Fibroblast of skin of right biceps (primary cell): ENCODE results near the gene SSTR5.

Experiments
- DNase-seq: peaks from one replicate; pipeline ENCODE4 v3.0.0-alpha.2; 2013

Gene SSTR5

DNA sequence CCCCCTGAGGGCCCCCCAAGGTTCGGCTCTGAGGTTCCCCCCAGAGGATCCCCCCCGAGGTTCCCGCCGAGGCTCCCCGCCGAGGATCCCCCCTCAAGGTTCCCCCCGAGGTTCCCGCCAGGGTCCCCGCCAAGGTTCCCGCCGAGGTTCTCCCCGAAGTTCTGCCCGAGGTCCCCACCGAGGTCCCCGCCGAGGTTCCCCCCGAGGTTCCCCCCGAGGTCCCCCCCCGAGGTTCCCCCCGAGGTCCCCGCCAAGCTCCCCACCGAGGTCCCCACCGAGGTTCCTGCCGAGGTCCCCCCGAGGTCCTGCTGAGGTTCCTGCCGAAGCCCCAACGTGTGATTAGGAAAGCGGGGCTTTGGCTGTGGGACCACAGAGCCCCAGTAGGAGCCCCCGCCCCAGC, 32.2 kb upstream of the SSTR5 start:
- DNase-seq = no peak

- no peak for DNase-seq
Observed at GRCh38 chr16:1042049-1042744, 30.4 kb upstream of the SSTR5 start.

DNA sequence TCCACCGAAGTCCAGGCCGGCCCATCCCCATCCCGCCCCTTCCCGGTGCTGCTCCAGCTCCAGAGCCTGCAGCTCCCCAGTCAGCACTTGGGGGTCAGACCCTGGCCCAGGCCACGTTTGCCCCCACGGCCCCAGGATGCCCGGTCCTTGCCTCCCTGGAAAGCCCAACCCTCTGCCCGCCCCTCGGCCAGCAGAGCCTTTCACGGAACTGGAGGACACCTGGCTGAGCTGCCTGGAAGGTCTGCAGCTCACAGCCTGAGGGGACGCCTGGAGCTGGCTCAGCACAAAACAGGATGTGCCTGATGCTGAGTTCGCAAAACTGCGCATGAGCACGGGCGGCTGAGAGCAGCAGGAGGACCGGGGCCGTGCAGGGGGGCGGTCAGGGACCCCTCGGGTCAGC, 29.7 kb upstream of the SSTR5 start:
- no peak for DNase-seq

GRCh38 chr16:1043881-1044451, 28.6 kb upstream of the SSTR5 start:
- DNase-seq = peak; percentile 5

- no peak for DNase-seq
Observed at GRCh38 chr16:1044460-1045309, 27.9 kb upstream of the SSTR5 start.

DNA sequence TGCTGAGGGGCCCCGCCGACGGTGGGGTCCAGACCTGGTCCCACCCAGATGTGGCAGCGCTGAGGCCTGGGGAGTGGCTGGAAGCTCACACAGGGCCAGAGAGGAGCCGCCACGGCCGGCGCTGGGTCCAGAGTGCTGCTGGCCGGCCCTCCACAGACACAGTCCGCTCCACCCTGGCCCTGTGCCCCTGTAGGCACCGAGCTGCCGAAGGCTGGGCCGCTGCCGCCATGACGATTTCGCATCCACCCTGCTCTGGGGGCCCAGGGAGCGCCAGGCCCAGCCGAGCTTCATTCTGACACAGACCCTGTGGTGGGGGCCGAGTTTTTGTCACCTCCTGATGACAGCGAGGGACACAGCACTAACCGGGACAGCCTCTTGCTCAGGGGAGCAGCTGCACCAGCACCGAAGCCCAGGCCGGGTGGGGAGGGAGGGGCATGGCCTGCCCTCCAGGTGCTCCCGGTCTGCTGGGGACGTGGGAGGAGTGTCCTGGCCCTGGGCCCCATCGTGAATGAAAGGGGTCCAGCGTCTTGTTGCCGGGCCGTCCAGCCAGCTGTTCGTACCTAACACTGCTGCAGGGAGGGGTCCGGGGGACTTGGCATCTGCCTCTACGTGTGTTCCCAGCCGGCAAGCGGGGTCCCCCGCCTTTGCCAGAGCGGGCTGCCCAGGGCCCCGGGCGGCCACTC, 27.1 kb upstream of the SSTR5 start:
- no peak for DNase-seq

DNA sequence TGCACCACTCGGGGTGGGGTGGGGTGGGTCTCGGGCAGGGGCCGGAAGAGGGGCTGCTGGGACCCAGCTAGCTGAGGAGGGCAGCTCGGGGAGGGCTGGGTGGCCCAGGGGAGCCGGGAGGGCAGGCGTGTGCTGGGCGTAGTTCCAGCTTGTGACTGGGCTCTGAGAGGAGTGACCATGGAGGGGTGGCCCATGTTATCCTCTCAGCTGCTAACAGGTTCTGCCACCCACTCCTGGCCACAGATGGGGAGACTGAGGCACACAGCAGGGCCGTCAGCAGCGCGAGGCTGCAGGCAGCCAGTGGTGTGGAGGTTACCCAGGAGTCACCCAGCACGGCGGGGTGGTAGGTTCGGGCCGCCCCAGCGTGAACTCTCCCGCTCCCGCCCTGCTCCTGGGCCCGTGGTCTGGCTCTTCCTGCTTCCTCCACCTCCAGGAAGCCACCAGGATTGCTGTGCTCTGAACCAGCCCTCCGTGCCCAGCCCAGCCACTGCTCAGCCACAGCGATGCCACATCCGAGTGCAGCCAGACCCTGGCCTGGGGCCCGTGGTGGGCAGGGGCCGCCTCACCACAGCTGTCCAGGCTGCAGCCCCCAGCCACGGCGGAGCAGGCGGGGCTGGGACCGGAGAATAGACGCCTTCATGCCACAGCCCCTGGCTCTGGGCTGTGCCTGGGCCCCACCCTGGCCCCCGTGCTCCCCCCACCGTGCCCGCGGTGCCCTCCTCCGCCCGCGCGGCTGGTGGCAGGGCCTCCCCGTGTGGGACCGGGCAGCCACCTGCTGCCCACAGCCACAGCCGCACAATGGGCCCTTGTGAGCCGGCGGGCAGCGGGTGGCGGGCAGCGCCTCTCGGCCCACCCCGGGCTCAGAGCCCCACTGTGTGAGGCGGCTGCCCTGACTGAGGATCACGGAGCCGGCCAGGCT, 26.3 kb upstream of the SSTR5 start:
- no peak for DNase-seq

DNA sequence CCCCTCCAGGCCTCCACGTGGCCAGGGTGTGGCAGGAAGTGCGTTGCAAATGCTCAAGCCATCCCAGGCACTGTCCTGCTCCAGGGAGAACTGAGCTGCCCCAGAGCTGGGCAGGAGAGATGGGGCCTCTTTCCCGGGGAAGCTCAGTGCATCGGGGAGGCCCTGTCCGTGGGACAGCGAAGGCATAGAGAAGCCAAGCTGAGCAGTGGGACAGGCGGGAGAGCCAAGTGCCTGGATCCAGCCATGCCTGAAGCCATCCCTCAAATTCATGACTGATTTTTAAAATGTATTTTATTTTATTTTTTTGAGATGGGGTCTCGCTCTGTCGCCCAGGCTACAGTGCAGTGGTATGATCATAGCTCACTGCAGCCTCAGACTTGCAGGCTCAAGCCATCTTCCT, 25.4 kb upstream of the SSTR5 start:
- no peak for DNase-seq

- no peak for DNase-seq
Observed at GRCh38 chr16:1047801-1048200, 24.7 kb upstream of the SSTR5 start.

GRCh38 chr16:1048442-1049112, 24.0 kb upstream of the SSTR5 start:
- DNase-seq = peak; percentile 33

DNA sequence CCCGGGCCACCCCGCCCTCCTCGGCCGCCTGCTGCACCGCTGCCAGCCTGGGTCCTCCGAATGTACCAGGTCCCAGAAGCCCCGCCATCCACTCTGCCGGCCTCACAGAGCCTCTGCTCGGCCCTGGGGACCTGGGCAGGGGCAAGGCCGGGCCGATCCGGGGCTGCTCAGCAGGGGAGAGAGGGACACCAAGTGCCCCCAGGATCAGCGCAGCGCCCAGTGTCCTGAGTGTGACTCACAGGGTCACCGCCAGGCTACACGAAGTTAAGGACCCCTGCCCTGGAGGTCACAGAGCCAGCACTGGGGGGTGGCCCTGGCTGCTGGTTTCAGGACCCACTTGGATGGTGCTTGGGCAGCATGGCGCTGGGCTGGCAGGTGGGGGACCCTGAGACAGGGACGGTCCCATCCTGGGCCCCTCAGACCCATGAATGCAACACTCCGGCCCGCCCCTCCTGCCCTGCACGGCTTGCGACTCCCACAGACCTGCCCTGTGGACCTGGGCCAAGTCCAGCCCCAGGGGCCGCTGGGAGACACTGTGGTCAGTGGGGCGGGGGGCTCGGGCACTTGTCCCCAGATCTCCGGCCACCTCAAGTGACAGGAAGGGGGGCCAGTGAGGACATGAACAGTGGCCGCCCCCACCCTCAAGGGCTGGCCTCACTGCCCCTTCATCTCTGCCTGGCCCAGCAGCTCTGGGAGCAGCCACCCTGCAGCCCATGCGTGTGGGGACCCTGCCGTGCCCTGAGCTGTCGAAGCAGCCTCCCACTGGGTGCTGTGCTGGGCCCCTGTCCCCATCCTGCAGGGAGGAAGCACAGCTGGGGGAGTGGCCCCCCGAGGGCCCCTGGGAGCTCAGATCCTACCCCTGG, 23.2 kb upstream of the SSTR5 start:
- DNase-seq = no peak

- no peak for DNase-seq
Observed at GRCh38 chr16:1049976-1050247, 22.6 kb upstream of the SSTR5 start.

DNA sequence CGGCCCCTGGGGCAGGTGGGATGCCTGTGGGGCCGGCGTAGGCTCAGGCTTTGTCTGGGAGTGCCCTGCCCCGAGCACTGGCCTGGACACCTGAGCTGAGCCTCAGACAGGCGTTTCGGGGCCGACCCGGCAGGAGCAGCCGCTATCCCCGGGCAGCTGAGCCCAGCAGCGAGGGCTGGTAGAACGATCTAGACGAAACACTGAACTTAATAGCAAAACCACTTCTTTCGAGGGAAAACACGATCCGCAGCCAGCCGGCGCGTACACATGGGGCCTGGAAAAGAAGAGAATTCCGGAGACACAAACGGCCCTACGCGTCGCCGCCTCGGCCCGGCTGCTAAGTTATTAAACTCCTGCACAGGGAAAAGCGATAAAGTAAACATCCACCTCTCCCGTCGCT, 22.0 kb upstream of the SSTR5 start:
- DNase-seq = no peak

DNA sequence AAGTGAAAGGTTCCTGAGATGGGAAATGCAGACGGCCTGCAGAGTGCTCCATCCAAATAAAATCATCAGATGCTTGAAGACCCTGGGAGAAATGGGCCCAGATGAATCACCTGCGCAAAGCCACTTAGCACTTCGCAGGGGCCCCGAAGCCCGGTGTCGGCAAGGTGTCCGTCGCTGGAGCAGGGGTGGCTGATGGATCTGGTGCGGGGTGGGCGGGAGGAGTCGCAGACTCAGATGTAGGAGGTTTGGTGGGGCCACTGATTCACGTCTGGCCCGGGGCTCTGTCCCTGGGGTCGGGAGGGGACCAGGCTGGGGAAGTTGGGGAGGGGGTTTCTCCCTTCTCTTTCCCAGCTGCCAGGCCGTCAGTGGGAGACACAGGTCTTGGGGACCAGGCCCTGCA, 21.6 kb upstream of the SSTR5 start:
- no peak for DNase-seq

DNA sequence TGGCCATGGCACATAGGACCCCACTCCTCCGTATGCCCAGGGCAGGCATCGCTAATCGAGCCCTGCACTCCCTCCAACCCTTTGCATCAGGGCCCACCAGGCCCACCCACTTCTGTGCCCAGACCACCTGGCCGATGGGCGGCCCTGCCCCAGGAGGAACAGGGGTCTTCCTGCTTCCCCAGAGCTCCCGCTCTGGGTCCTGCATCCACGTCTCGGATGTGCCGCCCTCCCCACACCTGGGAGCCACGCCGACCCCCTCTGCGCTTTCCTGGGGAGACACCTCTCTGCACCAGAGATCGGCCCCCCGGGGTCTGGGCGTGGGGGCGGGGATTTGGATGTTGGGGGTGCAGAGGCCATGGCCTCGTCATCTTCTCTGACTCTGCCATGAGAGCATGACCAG, 21.1 kb upstream of the SSTR5 start:
- no peak for DNase-seq

- no peak for DNase-seq
Observed at GRCh38 chr16:1052721-1053120, 19.8 kb upstream of the SSTR5 start.

- DNase-seq = no peak
Observed at GRCh38 chr16:1053121-1053521, 19.4 kb upstream of the SSTR5 start.

DNA sequence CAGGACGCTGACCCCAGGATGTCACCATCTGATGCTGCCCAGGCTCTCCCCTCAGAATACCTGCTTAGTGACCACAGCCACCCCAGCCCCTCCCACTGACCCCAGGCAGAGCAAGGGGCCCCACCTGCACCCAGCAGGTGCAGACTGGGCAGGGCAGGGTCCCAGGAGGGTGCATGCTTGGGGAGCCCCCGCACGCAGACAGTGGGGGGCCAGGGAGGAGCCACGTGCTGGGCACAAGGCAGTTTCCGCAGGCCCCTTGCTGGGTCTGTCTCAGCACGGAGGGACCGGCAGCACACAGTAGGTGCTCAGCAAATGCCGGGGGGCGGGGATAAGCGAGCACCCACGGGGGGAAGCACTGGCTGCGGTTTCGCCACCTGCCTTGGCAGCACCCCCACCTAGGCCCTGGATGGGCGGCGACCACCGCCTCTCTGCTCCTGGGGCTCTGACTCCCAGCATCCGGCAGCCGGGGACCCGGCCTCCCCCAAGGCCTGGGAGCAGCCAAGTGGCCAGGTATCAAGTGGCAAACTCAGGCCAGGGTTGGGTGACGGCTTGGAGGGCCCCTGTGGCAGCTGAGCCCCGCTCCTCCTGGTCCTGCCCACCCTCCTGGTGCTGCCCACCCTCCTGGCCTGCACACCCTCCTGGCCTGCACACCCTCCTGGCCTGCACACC, 18.7 kb upstream of the SSTR5 start:
- DNase-seq = no peak

DNA sequence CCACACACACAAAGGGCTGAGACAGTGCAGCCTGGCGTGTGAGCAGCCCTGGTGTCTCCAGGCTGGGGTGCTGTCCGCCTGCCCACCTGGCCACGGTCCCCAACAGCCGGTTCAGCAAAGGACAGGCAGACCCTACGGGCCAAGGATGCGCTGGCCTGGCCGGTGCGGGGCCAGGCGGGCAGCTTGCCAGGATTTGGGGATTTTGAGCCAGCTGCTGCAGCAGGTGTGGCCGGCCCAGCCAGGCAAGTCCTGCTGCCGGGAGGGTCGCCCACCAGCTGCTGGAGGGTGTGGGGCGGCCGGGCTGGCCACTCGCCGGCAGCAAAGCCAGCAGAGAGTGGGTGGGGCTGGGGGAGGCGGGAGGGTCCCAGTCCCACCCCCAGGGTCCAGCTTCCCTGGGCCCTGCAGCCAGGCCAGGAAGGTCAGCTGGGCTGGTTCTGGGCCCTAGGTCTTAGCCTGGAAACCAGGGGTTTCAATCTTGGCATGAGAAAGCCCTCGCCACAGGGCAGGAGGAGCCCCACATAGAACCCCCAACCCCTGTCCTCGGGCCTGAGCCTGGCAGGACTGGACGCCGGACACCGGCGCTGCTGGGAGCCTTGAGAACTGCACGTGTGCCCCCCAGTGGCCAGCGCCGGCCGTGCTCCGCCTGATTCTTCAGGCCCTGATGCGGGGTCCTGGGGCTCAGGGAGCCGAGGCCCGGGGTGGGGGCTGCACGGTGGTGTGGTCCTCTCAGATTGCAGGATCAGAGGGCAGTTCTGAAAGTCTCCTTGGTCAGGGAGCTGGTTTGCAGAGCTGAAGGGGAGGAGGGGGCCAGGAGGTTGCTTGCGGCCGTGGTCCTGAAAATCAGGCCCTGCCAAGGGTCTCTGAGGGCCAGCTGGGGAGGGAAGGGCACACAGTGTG, 17.6 kb upstream of the SSTR5 start:
- DNase-seq = peak; percentile 13

GRCh38 chr16:1055557-1055924, 17.0 kb upstream of the SSTR5 start:
- DNase-seq = no peak
